Melanocyte of skin (primary cell): ENCODE results near the gene TCF7L1. TPM values are rescaled to one million over a fixed set of nuclear protein-coding genes. Genes with fewer than 3 reads are reported as not detected.

Experiments
- small RNA-seq, 2 donors: library from RNA; depleted of rRNA; stranded (forward); fragments of <200 nt; gene quantifications; one replicate each; pipeline ENCODE3, GENCODE V24; 2012
- total RNA-seq, 2 donors: library from RNA; depleted of rRNA; stranded (reverse); fragments of >200 nt; gene quantifications; 2 replicates each; pipeline ENCODE4 v1.2.3, GENCODE V29; 2012

TCF7L1 gene
- total RNA-seq = 1 to 10 TPM; 2.8 to 3.0 TPM

GRCh38 chr2:85132834-85133637, at the start of gene TCF7L1:
Gene TCF7L1 (plus strand): TSS chr2:85133392. CDS start chr2:85133685, 293 bp downstream.

GRCh38 chr2:85327822-85328617, 194.8 kb downstream of the TCF7L1 start, which contains the start of gene TGOLN2:
Gene TGOLN2 (minus strand): TSS chr2:85327989. CDS start chr2:85327962, 27 bp downstream.

GRCh38 chr2:85354286-85355072, 221.3 kb downstream of the TCF7L1 start, which contains the start of the genes ELMOD3 and RETSAT:
Gene ELMOD3 (plus strand): TSS chr2:85354769. CDS start chr2:85357199, 2,430 bp downstream.
Gene RETSAT (minus strand): TSS chr2:85354528. CDS start chr2:85354507, 21 bp downstream.

Small RNAs within 50 kb of the gene (small RNA-seq; reads per million reads assigned to genes)
- gene AC093162.1 (0 reads per million in 2 donors), gene RF00019 (0 reads per million in 2 donors), gene RNU6-674P (0 reads per million in 2 donors)

Other genes starting within 250 kb of the TCF7L1 start
- gene TMSB10, start 227.7 kb upstream of the TCF7L1 start, total RNA-seq = 1,000 to 10,000 TPM; 2,625 to 3,019 TPM
- gene KCMF1, start 162.2 kb upstream of the TCF7L1 start, total RNA-seq = 10 to 100 TPM; 43.7 to 58.3 TPM
- 10 to 100 TPM; 69.5 to 84.6 TPM for gene TGOLN2, start 194.6 kb downstream of the TCF7L1 start, total RNA-seq
- 100 to 1,000 TPM; 126 to 130 TPM for gene RETSAT, start 221.1 kb downstream of the TCF7L1 start, total RNA-seq
- gene ELMOD3, start 221.4 kb downstream of the TCF7L1 start, total RNA-seq = 10 to 100 TPM; 21.3 to 22.0 TPM